WERI-Rb-1 (cell line): ENCODE measurements around the gene PRSS38.

Experiments used
- DNase-seq: peaks from one replicate; pipeline ENCODE4 v3.0.0-alpha.2; 2020
- H3K27ac ChIP-seq: fragments of 250-450 bp; sonication (Bioruptor Pico); 2 replicates; pipeline ENCODE4 v1.5.1; 2020; ENCODE audit warnings: mild to moderate bottlenecking, moderate library complexity
- H3K27me3 ChIP-seq: fragments of 250-450 bp; sonication (Bioruptor Pico); 2 replicates; pipeline ENCODE4 v1.5.1; 2021; ENCODE audit warnings: mild to moderate bottlenecking, low read depth, moderate library complexity; ENCODE audit not compliant: insufficient read depth, severe bottlenecking
- H3K36me3 ChIP-seq: fragments of 250-450 bp; sonication (Bioruptor Pico); 2 replicates; pipeline ENCODE4 v1.5.1; 2020; ENCODE audit warnings: mild to moderate bottlenecking, moderate library complexity
- H3K4me3 ChIP-seq: 2 replicates; pipeline ENCODE4 v1.5.1; 2011; ENCODE audit warnings: low read depth, mild to moderate bottlenecking, control low read depth, low read length
- H3K9me3 ChIP-seq: fragments of 250-450 bp; sonication (Bioruptor Pico); 2 replicates; pipeline ENCODE4 v1.5.1; 2021; ENCODE audit warnings: mild to moderate bottlenecking, moderate library complexity; ENCODE audit not compliant: severe bottlenecking
- CTCF ChIP-seq: IDR thresholded peaks from 2 replicates; pipeline ENCODE4 v1.5.1; 2011; ENCODE audit warnings: low read depth, mild to moderate bottlenecking, control low read depth, inconsistent platforms, low read length

Gene PRSS38

GRCh38 chr1:227799756-227800155 lies 15.7 kb upstream of the PRSS38 start:
- Histone ChIP-seq H3K9me3 (no peaks in the 10 kb centered on the region), H3K27me3 (no peaks in the 10 kb centered on the region), H3K36me3 (no peaks in the 10 kb centered on the region), H3K4me3 (no peak overlapping the region), H3K27ac (no peak overlapping the region)
- no peak for DNase-seq
- no peak for TF ChIP-seq CTCF

- H3K4me3 ChIP-seq = no peak overlapping the region
- H3K9me3 ChIP-seq = no peaks in the 10 kb centered on the region
- H3K27me3 ChIP-seq = no peaks in the 10 kb centered on the region
- no peak for TF ChIP-seq CTCF
- DNase-seq = no peak
- H3K36me3 ChIP-seq = no peaks in the 10 kb centered on the region
- H3K27ac ChIP-seq = no peak overlapping the region
Observed at GRCh38 chr1:227803933-227804332, 11.5 kb upstream of the PRSS38 start.

GRCh38 chr1:227805606-227806197 lies 9.8 kb upstream of the PRSS38 start:
- DNase-seq = no peak
- Histone ChIP-seq H3K27me3 (no peaks in the 10 kb centered on the region), H3K27ac (no peak overlapping the region), H3K4me3 (no peak overlapping the region), H3K9me3 (no peaks in the 10 kb centered on the region), H3K36me3 (no peaks in the 10 kb centered on the region)
- TF ChIP-seq CTCF = no peak

- DNase-seq = no peak
- no peak overlapping the region for H3K27ac ChIP-seq
- no peaks in the 10 kb centered on the region for H3K9me3 ChIP-seq
- TF ChIP-seq CTCF = no peak
- H3K4me3 ChIP-seq = no peak overlapping the region
- no peaks in the 10 kb centered on the region for H3K36me3 ChIP-seq
- no peaks in the 10 kb centered on the region for H3K27me3 ChIP-seq
Observed at GRCh38 chr1:227808566-227808965, 6.9 kb upstream of the PRSS38 start.

- H3K27ac ChIP-seq = no peak overlapping the region
- H3K4me3 ChIP-seq = no peak overlapping the region
- no peaks in the 10 kb centered on the region for H3K9me3 ChIP-seq
- no peak for DNase-seq
- no peaks in the 10 kb centered on the region for H3K36me3 ChIP-seq
- H3K27me3 ChIP-seq = no peaks in the 10 kb centered on the region
- TF ChIP-seq CTCF = no peak
Observed at GRCh38 chr1:227809026-227809425, 6.4 kb upstream of the PRSS38 start.

- Histone ChIP-seq H3K9me3 (no peaks in the 10 kb centered on the region), H3K27me3 (no peaks in the 10 kb centered on the region), H3K27ac (no peak overlapping the region), H3K4me3 (no peak overlapping the region), H3K36me3 (no peaks in the 10 kb centered on the region)
- no peak for TF ChIP-seq CTCF
- DNase-seq = no peak
Observed at GRCh38 chr1:227813962-227814361, 1.5 kb upstream of the PRSS38 start.
